ENCODE results near the gene CDK15. TPM values are rescaled to one million over a fixed set of nuclear protein-coding genes. Genes with fewer than 3 reads are reported as not detected.
A peak's percentile ranks its signal among the peaks of the same experiment; 100 is the strongest.

CDK15 gene
- total RNA-seq, 1 experiment from 2014 or later, result not detected

DNA sequence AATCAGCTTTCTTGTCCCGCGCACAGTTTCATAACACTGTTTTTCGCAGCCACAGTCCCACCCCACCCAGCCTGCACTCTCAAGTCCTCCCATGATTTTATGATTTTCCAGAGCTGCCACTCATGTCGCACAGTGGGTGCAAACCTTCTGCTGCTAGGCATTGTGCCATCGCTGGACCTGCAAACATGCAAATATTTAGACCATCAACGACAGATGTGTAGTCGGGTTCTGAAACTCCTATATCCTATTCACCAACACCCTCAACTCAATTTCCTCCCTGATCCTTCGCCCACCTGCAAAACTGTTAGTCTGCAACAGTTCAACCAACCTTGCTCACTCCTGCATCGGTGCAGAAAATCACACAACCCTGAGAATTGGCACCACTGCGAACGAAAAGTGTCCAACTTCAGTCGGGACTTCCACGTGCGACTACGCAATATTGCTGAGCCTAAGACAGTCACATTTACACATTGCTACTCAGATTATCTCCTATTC lies 24.7 kb upstream of the CDK15 start:
- Histone ChIP-seq H3K4me3 (peak overlapping the region; percentile 80), H3K9me2 (ENCODE audit: insufficient read depth) (no peaks in the 10 kb centered on the region), H3K4me1 (replicated peaks; ENCODE audit: insufficient read depth) (peaks cover 33% of the 10 kb centered on the region), H4K20me1 (ENCODE audit: insufficient read depth) (0 out of 2 replicates have a peak, but pooled peaks cover 4% of the 10 kb centered on the region), H3K27me3 (ENCODE audit: insufficient read depth, low read depth) (no peaks in the 10 kb centered on the region), H3K4me2 (peak overlapping the region; percentile 94), H2AFZ (peak overlapping the region; percentile 98), H3K79me2 (ENCODE audit: low read depth) (peaks cover 39% of the 10 kb centered on the region), H3K27ac (peak overlapping the region; percentile 51), H3K36me3 (ENCODE audit: low read depth) (no peaks in the 10 kb centered on the region), H3F3A (ENCODE audit: insufficient read depth, low read depth) (no peaks in the 10 kb centered on the region), H3K9me3 (ENCODE audit: insufficient read depth, low read depth) (no peaks in the 10 kb centered on the region)
- CTCF ChIA-PET, result interaction anchor here (0.5 to 0.6 kb wide), 2 partner anchors 14 to 485 kb away, joined by 3 to 7 read pairs; no protein-coding TSS in a partner anchor
- DNase-seq, result peak in 1 of 2 experiments; percentile 9
- BruUV-seq (replicated peaks), result no TSS peak
- TF ChIP-seq EZH2 (IDR thresholded peaks at IDR 0.05; ENCODE audit: low read depth) (no peak), CTCF (conservative IDR thresholded peaks at IDR 0.05) (no peak)
- POLR2A ChIA-PET (ENCODE audit: unreplicated experiment), result interaction anchor here (1.3 kb wide), 1 partner anchor 17 kb away, joined by 3 read pairs; no protein-coding TSS in a partner anchor
- intact Hi-C loops (cut with micrococcal nuclease; ENCODE audit: unreplicated experiment), result loop anchor here (2.0 to 5.0 kb wide), 2 partner anchors 256 to 549 kb away; no protein-coding TSS in a partner anchor

- Histone ChIP-seq H3K27me3 (ENCODE audit: insufficient read depth, low read depth) (no peaks in the 10 kb centered on the region), H3K36me3 (ENCODE audit: low read depth) (no peaks in the 10 kb centered on the region), H3K9me3 (ENCODE audit: insufficient read depth, low read depth) (no peaks in the 10 kb centered on the region), H4K20me1 (ENCODE audit: insufficient read depth) (0 out of 2 replicates have a peak, but pooled peaks cover 2% of the 10 kb centered on the region), H3K4me3 (no peak overlapping the region), H3K4me1 (replicated peaks; ENCODE audit: insufficient read depth) (peaks cover 15% of the 10 kb centered on the region), H3K9me2 (ENCODE audit: insufficient read depth) (no peaks in the 10 kb centered on the region), H3F3A (ENCODE audit: insufficient read depth, low read depth) (no peaks in the 10 kb centered on the region), H3K79me2 (ENCODE audit: low read depth) (peaks cover 9% of the 10 kb centered on the region), H3K27ac (no peak overlapping the region), H2AFZ (no peak overlapping the region), H3K4me2 (no peak overlapping the region)
- no TSS peak for BruUV-seq (replicated peaks)
- TF ChIP-seq CTCF (conservative IDR thresholded peaks at IDR 0.05), result no peak
- no peak for TF ChIP-seq EZH2 (IDR thresholded peaks at IDR 0.05; ENCODE audit: low read depth)
- ChIA-PET CTCF (no interaction called here), POLR2A (ENCODE audit: unreplicated experiment) (no interaction called here)
- DNase-seq, result no peak
- intact Hi-C loops (cut with micrococcal nuclease; ENCODE audit: unreplicated experiment), result loop anchor here (5.0 kb wide), 1 partner anchor 253 kb away; no protein-coding TSS in a partner anchor
Measured at GRCh38 chr2:201784563-201784962, 21.8 kb upstream of the CDK15 start.

DNA sequence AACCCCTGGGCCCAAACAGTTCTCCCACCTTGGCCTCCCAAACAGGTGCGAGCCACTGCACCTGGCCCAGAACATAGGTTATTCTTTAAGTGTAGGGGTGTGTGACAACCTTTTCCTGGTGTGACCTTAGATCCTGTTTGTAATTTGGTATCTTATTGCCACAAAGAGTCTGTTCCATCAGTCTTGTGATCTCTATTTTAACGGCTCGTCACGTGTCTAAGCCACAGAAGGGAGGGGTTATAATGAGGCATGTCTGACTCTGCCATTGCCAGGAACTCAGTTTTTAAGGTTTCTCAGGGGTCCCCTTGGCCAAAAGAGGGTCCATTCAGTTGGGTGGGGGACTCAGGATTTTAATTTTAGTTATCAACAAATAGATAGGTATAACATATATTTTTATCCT lies 21.2 kb upstream of the CDK15 start:
- DNase-seq, result no peak
- no peak for TF ChIP-seq CTCF (conservative IDR thresholded peaks at IDR 0.05)
- no peak for TF ChIP-seq EZH2 (IDR thresholded peaks at IDR 0.05; ENCODE audit: low read depth)
- no peaks in the 10 kb centered on the region for H3K36me3 ChIP-seq (ENCODE audit: low read depth)
- no peaks in the 10 kb centered on the region for H3K9me2 ChIP-seq (ENCODE audit: insufficient read depth)
- no peaks in the 10 kb centered on the region for H3F3A ChIP-seq (ENCODE audit: insufficient read depth, low read depth)
- BruUV-seq (replicated peaks), result no TSS peak
- H3K4me2 ChIP-seq, result no peak overlapping the region
- no peak overlapping the region for H2AFZ ChIP-seq
- peaks cover 4% of the 10 kb centered on the region for H3K79me2 ChIP-seq (ENCODE audit: low read depth)
- ChIA-PET CTCF (no interaction called here), POLR2A (ENCODE audit: unreplicated experiment) (no interaction called here)
- no peak overlapping the region for H3K27ac ChIP-seq
- H3K4me1 ChIP-seq (replicated peaks; ENCODE audit: insufficient read depth), result peaks cover 13% of the 10 kb centered on the region
- H3K4me3 ChIP-seq, result no peak overlapping the region
- H3K9me3 ChIP-seq (ENCODE audit: insufficient read depth, low read depth), result no peaks in the 10 kb centered on the region
- no peaks in the 10 kb centered on the region for H4K20me1 ChIP-seq (ENCODE audit: insufficient read depth)
- intact Hi-C loops (cut with micrococcal nuclease; ENCODE audit: unreplicated experiment), result no loop called here
- H3K27me3 ChIP-seq (ENCODE audit: insufficient read depth, low read depth), result no peaks in the 10 kb centered on the region

Measured in PC-9 (cell line).